Left renal cortex interstitium (tissue), 4 donors: Measurements from ENCODE around the gene CACNA1C. TPM values are rescaled to one million over a fixed set of nuclear protein-coding genes. Genes with fewer than 3 reads are reported as not detected.
A peak's percentile ranks its signal among the peaks of the same experiment; 100 is the strongest.
"Not testable (repeated sequence)": the region's sequence is repeated elsewhere in the genome, so short reads cannot be mapped to it uniquely, and the experiment has no call there.

Source experiments
- DNase-seq, 4 donors: peaks; one replicate each; pipeline ENCODE4 v3.0.0-alpha.2; 2013; ENCODE audit warnings: low read depth in 4 of 4, low spot score in 2 of 4, missing footprints in 1 of 4
- polyA plus RNA-seq, 4 donors: library from polyadenylated mRNA; unstranded; fragments of 120-200 nt; gene quantifications; one replicate each; pipeline ENCODE4 v1.2.1, GENCODE V29; 2013; ENCODE audit not compliant: insufficient read length in 4 of 4

The CACNA1C gene
- polyA plus RNA-seq, 4 donors, result 6.4 to 13.1 (median 8.9) TPM

DNA sequence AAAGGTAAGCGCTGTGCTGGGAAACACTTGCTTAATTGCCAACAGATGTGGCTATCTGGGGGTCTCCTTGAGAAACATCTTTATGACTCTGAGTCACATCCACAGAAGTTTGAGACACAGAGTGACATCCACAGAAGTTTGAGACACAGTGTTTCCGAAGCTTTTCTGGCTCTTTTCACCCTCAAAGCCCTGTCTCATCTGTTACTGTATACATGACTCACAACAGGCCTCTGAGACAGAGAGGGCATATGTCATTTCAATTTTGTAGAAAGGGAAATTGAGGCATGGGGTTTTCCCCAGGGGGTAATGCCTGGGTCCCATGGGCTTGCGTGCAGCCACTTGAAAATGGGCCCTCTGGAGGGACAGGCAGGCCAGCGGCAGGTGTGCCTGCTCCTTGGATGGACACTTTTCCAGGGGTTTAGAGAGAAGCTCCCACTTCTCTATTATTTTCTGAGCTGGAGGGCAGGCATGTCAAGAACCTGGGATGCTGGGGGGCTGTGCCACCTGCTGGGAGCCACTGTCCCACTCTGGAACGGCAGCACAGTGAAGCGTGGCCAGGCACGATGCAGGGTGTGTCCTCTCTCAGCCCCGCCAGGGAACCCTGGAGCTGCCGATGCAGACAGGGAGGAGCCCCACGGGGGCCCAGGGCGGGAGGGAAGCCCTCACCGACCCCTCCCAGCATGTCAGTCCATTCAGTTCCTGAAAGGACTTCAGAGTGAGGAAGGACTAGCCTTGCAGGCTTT is 630.7 kb downstream of the CACNA1C start:
- DNase-seq, result no peak

DNA sequence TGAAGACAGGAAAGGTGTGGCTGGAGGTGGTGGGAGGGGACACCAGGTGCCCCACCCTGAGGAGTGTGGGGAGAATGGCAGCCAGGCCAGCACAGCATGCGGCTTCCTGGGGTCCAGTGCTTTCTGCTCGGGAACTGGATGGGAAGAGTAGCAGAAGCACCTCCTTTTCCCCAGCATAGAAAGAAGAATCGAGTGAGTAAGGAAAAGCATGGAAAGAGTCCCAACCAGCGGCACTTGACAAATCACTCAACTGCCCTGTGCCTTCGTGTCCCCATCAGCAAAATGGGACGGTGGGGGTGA is 631.2 kb downstream of the CACNA1C start:
- not testable (repeated sequence) for DNase-seq

- DNase-seq, result not testable (repeated sequence)
Measured at GRCh38 chr12:2685620-2686279, 633.0 kb downstream of the CACNA1C start.

DNA sequence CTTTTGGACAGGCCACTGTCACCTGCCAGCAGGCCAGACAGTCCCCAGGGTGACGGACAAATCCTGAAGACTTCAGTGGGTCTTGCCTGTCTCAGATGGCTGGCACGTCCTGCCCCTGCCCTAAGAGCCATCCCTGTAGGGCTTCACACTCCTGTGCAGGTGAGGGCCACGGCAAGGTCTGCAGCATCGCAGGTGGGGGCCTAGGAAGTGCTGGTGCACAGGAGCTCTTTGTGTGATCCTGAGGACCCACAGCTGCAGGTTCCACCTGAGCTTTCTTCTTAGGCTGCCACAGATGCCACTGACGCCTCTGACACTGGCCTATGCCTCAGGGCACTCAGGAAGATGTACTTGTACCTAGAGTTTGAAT is 633.5 kb downstream of the CACNA1C start:
- no peak for DNase-seq

- no peak for DNase-seq
Measured at GRCh38 chr12:2687058-2687457, 634.3 kb downstream of the CACNA1C start.

DNA sequence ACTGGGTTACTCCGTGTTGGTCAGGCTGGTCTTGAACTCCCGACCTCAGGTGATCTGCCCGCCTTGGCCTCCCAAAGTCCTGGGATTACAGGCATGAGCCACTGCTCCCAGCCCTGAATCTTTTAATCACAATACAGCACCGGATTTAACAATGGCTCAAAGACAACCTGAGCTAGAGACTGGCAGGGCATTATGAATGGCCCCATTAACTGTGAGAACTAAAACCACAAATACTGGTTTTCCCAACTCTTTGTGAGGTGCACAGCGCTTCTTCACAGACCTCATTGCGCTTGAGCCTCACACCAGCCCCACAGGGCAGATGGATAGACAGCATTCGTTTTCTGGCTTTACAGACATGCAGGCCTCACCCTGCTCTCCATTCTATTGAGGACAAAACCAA is 634.9 kb downstream of the CACNA1C start:
- no peak for DNase-seq

GRCh38 chr12:2688381-2688931 is 635.7 kb downstream of the CACNA1C start:
- DNase-seq, result no peak

GRCh38 chr12:2689393-2689792 is 636.6 kb downstream of the CACNA1C start:
- no peak for DNase-seq

- DNase-seq, result no peak
Measured at GRCh38 chr12:2689879-2690278, 637.1 kb downstream of the CACNA1C start.

GRCh38 chr12:2690348-2691005 is 637.7 kb downstream of the CACNA1C start:
- no peak for DNase-seq

- peak in 2 of 4 donors; percentile 38 to 50 for DNase-seq
Measured at GRCh38 chr12:2691006-2691344, 638.2 kb downstream of the CACNA1C start.

- peak in 1 of 4 donors; percentile 27 for DNase-seq
Measured at GRCh38 chr12:2691345-2692071, 638.7 kb downstream of the CACNA1C start.

DNA sequence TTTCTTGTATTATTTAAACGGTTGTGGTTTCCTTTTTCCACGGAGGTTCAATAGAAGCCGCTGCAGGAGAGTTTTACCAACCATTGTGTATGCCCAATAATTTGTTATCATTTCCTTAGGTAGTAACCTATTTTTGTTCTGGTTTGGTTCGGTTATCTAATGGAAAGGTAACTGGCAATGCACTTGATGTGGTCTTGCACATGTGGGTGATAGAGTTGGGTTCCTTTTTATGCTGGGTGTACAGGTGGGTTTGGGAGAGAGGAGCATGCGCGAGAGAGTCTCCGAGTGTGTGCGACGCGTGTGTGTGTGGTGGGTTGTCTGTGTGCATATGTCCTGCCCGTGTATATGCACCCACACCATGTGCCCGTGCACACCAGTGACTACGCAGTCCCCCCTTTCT is 639.3 kb downstream of the CACNA1C start:
- no peak for DNase-seq

DNA sequence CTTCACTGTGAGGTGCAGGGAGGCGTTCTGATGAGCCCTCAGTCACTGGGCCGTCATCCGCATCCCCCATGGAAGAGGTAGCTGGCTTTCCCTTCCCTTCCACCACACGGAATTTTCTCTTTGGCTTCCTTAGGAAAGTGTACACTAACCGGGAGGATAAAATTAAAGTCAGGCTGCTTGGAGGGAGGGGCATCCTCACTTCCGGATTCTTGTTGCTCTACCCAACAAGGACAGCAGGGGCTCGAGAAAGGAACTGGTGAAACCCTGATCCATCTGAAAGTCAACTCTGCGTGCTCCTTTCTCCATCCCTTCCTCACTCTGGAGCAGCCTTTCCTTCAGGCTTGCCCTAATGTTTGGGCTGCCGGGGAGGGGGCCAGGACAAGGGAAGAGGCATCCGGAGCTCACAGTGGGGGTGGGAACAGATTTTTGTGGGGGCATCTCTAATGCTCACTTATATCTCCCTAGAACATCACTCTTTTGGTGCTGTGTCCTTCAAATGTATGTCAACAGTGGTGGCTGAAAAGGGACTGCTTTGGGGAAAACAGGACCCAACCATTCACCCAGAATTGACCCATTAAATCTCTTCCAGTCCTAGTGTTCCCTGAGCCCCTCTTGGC is 640.6 kb downstream of the CACNA1C start:
- DNase-seq, result no peak

DNA sequence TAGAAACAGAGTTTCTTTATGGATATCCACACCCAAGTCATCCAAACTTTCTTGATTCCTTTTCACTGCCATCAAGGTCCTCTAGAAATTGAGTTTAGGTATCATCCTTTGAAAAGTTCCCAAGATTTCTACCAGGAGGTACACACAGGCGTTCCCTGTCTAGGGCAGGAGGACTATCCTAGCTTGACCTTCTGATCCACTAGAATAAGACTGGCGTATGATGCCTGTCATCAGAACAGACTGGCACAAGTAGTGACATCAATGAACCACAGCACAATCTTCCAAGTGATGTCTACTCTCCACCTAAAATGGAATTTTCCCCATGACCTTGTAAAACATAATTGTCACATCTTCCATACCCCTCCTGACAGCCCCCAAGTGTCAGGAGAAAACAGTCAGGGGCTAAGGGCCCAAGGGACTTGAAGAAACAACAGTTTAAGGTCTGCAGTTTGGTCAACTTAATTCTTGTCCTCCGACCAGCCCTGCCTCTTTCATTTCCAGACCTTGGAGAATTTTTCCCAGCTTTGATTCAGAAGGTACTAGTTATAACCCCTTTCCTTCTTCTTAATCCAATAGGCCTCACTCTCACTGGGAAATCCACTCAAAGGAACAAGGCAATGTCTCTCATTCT is 641.3 kb downstream of the CACNA1C start:
- DNase-seq, result no peak

DNA sequence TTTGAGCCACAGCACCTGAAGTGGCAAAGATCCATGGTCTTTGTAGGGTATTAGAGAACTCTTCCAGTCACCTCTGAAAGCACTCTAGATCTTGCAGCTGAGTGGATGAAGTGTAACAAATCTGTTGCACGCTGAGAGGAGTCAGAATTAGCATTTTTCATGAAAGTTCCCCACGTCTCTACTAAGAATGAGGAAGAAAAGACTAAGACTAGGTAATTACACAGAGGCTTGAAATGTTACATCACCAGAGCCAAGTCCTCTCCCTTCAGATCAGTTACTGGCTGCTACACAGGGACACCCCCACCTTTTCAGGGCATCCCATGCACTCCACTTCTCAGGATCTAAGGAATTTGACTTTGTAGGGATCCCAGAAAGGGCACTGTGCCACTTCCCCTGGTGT is 643.3 kb downstream of the CACNA1C start:
- DNase-seq, result no peak

GRCh38 chr12:2697057-2697800 is 644.4 kb downstream of the CACNA1C start:
- DNase-seq, result no peak

DNA sequence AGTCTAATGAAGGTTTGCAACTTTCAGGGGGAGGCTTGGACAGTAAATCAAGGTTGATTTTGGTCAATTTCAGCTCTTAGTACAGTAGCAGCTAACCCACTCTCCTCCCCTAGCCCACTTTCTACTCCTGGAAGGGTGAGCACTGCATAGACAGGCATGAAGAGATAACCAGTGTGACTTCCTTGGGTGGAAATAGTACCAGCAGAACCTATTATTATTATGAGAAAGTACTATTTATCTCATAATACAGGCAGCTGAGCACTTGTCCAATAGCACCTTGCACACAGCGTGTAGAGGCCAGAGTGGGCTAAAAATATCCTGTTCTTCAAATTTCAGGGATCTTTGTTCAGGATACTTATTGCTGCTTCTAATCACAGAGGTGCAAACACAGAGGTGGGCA is 645.8 kb downstream of the CACNA1C start:
- no peak for DNase-seq

DNA sequence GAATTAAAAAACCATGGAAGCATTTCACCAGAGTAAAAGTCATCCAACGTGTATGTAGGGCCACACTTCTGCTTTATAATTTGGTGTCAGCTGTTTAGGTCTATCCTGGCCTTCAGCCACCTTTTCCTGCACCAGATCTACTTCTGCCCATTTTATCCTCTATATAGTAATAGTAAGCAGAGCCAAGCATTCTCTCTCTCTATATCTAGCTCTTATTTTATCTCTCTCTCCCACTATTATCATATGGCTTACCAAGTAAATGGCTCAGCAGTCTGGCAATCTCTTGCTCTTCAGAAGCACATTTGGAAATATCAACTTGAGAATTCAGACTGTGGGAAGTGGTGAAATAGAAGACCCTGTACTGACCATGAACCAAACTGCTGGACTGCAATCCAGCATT is 657.9 kb downstream of the CACNA1C start:
- no peak for DNase-seq

DNA sequence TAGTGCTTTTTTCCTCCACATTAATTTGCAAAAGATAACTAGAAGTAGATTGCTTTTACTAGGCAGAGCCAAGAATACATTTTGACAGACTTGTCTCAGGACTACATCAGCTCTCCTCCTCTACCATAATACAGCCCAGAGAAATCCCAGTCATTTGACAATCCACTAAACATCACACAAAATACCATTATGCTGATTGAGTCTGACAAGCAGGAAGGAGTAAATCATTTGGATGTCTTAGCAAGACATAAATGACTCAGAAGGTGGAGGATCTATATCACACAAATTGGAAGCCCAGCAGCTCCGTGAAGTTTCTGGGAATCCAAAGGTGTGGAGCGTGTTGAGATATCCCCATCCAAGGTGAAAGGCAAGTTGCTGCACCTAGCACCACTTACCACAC is 666.6 kb downstream of the CACNA1C start:
- DNase-seq, result no peak
